HK-2 (cell line): ENCODE data around the gene SEMA3G.
A peak's percentile ranks its signal among the peaks of the same experiment; 100 is the strongest.

ENCODE experiments used
- DNase-seq: peaks from one replicate; pipeline ENCODE4 v3.0.0-alpha.2; 2018; ENCODE audit not compliant: unreplicated experiment

Gene SEMA3G

DNA sequence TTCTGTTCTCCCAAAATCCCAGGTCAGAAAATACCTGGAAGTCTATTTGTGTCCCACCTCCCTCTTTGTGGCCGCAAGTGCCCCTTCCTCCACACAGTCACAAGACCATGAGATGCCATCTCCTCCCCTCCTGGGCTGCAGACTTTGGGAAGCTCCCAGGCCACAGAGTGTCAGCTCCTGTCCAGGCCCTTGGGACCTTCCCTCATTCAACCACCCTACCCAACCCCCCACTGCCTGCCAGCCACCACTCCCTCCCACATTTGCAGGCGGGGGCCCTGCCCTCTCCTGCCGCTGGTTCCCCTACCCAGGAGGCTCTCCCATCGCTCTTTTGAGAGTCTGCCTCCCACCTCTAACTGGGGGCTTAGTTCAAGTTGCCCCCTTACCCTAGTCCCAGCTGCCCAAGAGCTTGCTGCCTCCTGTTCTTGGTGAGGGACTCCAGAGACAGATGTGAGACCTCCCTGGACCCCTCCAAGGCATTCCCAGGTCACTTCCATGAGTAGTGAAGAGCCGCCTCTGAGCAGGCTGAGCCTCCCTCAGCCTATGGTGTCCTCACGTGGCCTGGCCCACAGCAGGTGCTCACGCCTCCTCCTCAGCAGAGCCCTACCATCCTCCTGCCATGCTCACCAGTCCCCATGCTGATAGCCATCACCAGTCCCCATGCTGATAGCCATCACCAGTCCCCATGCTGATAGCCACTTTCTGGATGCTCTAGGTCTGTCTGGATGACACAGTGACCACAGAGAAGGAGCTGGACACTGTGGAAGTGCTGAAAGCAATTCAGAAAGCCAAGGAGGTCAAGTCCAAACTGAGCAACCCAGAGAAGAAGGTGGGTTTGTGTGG is 34.4 kb upstream of the SEMA3G start:
- DNase-seq: no peak

- DNase-seq: no peak
These were observed 32.8 kb upstream of the SEMA3G start for GRCh38 chr3:52477796-52478095.

- DNase-seq: no peak
These were observed 32.3 kb upstream of the SEMA3G start for GRCh38 chr3:52477076-52477795.

DNA sequence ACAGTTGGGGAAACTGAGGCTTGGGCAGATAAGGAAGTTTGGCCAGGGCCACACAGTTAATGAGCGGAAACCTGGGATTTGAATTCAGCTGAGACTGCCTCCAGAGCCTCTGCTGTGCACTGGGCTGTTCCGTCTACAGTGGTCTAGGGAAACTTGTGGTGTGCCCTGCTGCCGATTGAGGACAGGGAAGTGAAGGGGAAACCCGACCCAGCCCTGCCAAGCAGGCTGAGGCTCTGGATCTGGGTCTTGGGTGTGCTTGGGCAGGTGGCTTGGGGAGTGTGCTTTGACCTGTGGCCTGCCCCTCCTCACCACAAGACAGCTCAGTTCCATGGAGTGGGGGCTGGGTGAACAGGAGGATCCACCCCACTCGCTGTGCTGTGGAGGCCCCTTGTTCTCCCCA is 28.1 kb upstream of the SEMA3G start:
- no peak for DNase-seq

DNA sequence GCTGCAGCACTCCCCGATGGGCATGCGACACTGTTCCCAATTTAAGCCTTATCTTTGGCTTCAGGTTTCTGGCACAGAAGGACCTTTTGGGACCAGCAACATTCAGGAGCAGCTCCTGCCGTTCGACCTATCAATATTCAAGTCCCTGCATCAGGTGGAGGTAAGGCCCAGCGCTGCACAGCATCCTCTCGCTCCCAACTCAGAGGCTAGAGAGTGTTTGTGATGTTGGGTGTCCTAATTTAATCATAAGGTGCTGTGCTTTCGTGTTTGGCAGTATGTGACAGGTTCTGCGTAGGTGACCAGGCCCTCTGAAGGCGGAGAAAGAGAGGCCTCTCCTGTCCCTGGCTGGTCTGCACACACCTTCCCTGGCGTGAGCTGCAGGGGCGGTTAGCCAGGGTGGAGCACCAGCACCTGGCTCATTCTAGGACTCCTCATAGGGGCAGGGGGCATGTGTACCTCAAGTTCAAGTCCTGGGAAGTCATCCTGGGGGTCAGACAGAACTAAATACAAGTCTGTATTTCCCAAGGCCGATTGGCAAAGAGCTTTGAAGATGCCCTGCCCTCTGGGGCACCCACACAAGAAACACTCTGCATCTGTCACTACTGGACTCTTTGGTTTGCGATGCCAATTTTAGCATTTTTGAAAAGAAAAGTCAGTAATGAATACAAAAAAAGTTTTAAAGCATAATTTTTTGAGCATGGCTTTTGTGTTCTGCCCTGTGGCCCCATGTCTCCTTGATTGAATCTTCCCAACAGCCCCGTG is 27.5 kb upstream of the SEMA3G start:
- no peak for DNase-seq

- no peak for DNase-seq
These were observed 26.7 kb upstream of the SEMA3G start for GRCh38 chr3:52471371-52472238.

GRCh38 chr3:52470920-52471319 is 26.0 kb upstream of the SEMA3G start:
- DNase-seq: no peak

DNA sequence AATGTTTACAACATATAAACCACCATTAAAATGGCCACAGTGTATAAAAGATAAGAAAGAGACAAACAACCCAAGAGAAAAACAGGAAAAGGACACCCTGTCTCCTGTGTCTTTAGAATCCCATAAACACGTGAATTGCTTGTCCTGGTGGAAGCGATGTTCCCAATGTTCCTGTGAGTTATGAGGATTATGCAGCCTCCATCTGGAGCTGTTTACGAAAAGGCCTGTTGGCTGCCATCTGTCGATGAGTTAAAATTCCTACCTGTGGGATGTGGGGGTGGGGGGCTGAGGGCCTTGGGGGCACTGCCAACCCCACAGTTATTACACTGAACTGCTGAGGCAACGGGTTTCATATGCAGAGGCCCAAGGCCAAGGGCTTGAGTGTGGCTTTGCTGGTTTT is 24.1 kb upstream of the SEMA3G start:
- no peak for DNase-seq

DNA sequence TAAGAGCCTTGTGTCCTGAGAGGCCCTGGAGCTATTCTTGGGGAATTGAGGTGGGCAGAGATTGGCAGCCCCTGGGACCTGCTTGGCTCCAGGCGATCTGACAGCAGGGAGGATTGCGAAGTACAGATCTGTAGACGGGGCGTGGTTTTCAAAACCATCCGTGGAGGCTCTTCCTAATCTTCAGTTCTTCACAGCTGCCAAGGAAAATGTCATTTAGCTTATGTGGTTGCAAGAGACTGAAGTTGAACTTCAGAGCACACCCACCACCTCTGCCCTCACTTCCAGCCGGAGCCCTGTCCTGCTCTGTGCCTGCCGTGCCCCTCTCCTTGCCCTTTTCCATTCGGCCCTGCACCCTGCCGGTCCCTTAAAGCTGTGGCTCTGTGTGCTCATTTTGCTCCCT is 23.4 kb upstream of the SEMA3G start:
- DNase-seq: no peak

- no peak for DNase-seq
These were observed 18.5 kb upstream of the SEMA3G start for GRCh38 chr3:52463416-52463815.

DNA sequence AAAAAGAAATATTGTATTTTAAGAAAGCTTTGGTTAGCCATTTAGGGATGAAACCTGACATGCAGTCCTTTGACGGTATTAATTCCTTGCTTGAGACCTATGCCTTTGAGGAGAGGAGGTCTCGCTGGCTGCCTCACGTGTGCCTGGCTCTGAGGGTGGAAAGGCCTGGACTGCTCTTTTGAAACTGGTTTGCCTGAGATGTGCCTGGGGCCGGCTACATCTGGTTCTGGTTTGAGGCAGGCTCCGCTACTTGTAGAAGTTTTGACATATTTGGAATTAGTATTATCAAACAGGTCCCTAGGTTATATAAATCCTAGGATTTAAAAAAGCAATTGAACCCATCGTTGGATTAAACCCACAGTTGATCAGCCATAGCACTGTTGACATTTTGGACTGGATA is 17.0 kb upstream of the SEMA3G start:
- no peak for DNase-seq

GRCh38 chr3:52458770-52459545 is 14.1 kb upstream of the SEMA3G start:
- no peak for DNase-seq

GRCh38 chr3:52458031-52458760 is 13.3 kb upstream of the SEMA3G start:
- DNase-seq: no peak

GRCh38 chr3:52456800-52457183 is 11.9 kb upstream of the SEMA3G start:
- no peak for DNase-seq

DNA sequence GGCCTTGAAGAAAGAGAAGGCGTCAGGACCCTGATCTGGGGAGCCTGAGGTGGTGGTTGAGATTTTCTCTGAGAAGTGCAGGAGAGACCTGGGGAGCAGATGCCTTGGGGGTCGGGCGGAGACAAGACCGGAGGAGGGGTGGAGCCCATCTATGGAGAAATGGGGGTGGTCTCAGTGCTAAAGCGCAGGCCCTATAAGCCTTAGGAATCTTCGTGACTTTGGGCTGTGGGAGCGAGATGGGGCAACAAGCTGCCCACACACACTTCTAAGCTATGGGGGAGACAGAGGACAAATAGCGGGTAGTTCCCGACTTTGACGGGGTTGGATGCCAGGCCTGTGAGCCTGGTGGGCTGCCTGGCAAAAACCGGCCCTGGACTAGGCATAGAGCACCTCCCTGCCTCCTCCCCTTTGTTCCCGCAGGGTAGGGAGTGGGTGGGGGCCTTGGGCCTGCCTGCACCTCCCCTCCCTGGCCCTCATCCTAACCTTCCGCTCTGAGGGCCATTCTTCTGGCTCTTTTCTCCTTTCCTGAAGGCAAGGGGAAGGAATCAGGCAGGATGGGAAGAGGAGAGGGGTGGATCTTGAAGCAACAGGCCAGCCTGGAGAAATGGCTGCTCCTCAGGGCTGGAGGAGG is 11.4 kb upstream of the SEMA3G start:
- no peak for DNase-seq

- peak; percentile 84 for DNase-seq
These were observed 10.6 kb upstream of the SEMA3G start, which contains the start of gene NISCH for GRCh38 chr3:52455283-52456168. TSS of gene NISCH (plus strand) at chr3:52455604. CDS start at chr3:52455642, 38 bp downstream.

GRCh38 chr3:52454938-52455282 is 10.0 kb upstream of the SEMA3G start:
- no peak for DNase-seq

DNA sequence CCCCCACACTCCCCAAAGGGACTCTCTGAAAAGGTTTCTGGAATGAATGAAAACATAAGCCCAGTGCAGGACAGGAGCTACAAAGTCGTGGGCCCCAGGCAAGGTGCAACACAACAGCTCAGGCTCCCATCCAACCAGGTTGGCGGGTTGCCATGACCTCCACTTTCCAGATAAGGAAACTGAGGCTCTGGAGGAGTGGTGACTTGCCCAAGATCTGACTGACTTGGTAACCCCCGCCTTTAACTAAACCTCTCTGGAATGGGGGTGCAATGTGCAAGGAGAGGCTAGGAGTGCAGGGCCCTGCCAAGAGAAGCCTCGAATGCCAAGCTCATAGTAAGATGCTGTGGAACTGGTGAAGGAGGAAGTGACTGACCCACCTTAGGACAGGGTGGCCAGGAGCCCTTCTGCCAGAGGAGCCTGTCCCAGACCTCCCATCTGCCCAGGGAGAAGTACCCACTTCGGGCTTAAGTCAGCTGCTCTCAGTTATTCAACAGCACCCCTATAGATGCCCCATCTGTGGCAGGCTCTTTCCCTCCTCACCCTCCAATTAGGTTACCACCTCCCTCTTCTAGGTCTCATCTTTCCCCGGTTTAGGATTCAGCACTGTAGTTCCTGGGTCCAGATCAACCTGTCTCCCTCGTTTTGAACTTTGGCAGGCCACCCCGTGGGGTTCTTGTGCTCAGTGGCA is 9.5 kb upstream of the SEMA3G start:
- DNase-seq: no peak
